H9 (cell line): Measurements from ENCODE around the gene RBMS2. TPM values are rescaled to one million over a fixed set of nuclear protein-coding genes. Genes with fewer than 3 reads are reported as not detected.

ENCODE experiments used
- DNase-seq: peaks from one replicate; pipeline ENCODE4 v3.0.0-alpha.2; 2017
- H2AFZ ChIP-seq: one replicate; pipeline ENCODE4 v1.6.1; 2013; ENCODE audit warnings: mild to moderate bottlenecking, low read length, control low read depth, moderate library complexity
- H2AK5ac ChIP-seq: 2 replicates; pipeline ENCODE4 v1.6.1; 2013; ENCODE audit warnings: low read length, control low read depth, mixed read lengths; ENCODE audit not compliant: insufficient read length
- H2BK120ac ChIP-seq: one replicate; pipeline ENCODE4 v1.6.1; 2013; ENCODE audit warnings: low read depth, mild to moderate bottlenecking, low read length, control low read depth, inconsistent platforms; ENCODE audit not compliant: poor library complexity, severe bottlenecking
- H2BK12ac ChIP-seq: 2 replicates; pipeline ENCODE4 v1.6.1; 2013; ENCODE audit warnings: low read length, control low read depth, mixed read lengths, low read depth; ENCODE audit not compliant: insufficient read length
- H2BK15ac ChIP-seq: 2 replicates; pipeline ENCODE4 v1.6.1; 2013; ENCODE audit warnings: low read depth, low read length, control low read depth
- H2BK20ac ChIP-seq: one replicate; pipeline ENCODE4 v1.6.1; 2013; ENCODE audit warnings: low read depth, mild to moderate bottlenecking, low read length, control low read depth, inconsistent platforms; ENCODE audit not compliant: poor library complexity, severe bottlenecking
- H2BK5ac ChIP-seq: 2 replicates; pipeline ENCODE4 v1.6.1; 2013; ENCODE audit warnings: low read length, control low read depth, mixed read lengths; ENCODE audit not compliant: insufficient read length
- H3K14ac ChIP-seq: 2 replicates; pipeline ENCODE4 v1.6.1; 2013; ENCODE audit warnings: low read length, control low read depth; ENCODE audit not compliant: insufficient read depth
- H3K18ac ChIP-seq: 2 replicates; pipeline ENCODE4 v1.6.1; 2013; ENCODE audit warnings: low read depth, mild to moderate bottlenecking, mixed read lengths, low read length, control low read depth; ENCODE audit not compliant: insufficient read length
- H3K23ac ChIP-seq: 2 replicates; pipeline ENCODE4 v1.6.1; 2013; ENCODE audit warnings: low read length, control low read depth, mixed read lengths, low read depth; ENCODE audit not compliant: insufficient read length
- H3K23me2 ChIP-seq: 2 replicates; pipeline ENCODE4 v1.6.1; 2013; ENCODE audit warnings: low read depth, mild to moderate bottlenecking, mixed read lengths, low read length, control low read depth; ENCODE audit not compliant: insufficient read length, poor library complexity, severe bottlenecking
- H3K27ac ChIP-seq: 2 replicates; pipeline ENCODE4 v1.5.1; 2013; ENCODE audit warnings: low read length, control low read depth, mixed read lengths, low read depth; ENCODE audit not compliant: insufficient read length
- H3K27me3 ChIP-seq: 2 replicates; pipeline ENCODE4 v1.6.1; 2013; ENCODE audit warnings: low read length, control low read depth, inconsistent platforms; ENCODE audit not compliant: insufficient read depth
- H3K4ac ChIP-seq: 2 replicates; pipeline ENCODE4 v1.6.1; 2013; ENCODE audit warnings: low read depth, mild to moderate bottlenecking, control low read depth, inconsistent platforms, low read length, moderate library complexity
- H3K4me1 ChIP-seq: 2 replicates; pipeline ENCODE4 v1.6.1; 2013; ENCODE audit warnings: low read length, control low read depth, inconsistent platforms; ENCODE audit not compliant: insufficient read depth
- H3K4me2 ChIP-seq: 2 replicates; pipeline ENCODE4 v1.6.1; 2013; ENCODE audit warnings: low read length, control low read depth, mixed read lengths; ENCODE audit not compliant: insufficient read length, insufficient read depth
- H3K56ac ChIP-seq: 2 replicates; pipeline ENCODE4 v1.6.1; 2013; ENCODE audit warnings: low read depth, mild to moderate bottlenecking, mixed read lengths, low read length, control low read depth; ENCODE audit not compliant: insufficient read length
- H3K79me1 ChIP-seq: 2 replicates; pipeline ENCODE4 v1.6.1; 2013; ENCODE audit warnings: low read depth, mild to moderate bottlenecking, moderate library complexity, low read length, control low read depth, inconsistent platforms; ENCODE audit not compliant: insufficient read depth, poor library complexity, severe bottlenecking
- H3K79me2 ChIP-seq: 2 replicates; pipeline ENCODE4 v1.6.1; 2013; ENCODE audit warnings: low read length, control low read depth, inconsistent platforms; ENCODE audit not compliant: insufficient read depth
- H3K9ac ChIP-seq: 2 replicates; pipeline ENCODE4 v1.6.1; 2013; ENCODE audit warnings: low read length, control low read depth, mixed read lengths; ENCODE audit not compliant: insufficient read length; ENCODE audit errors: extremely low read depth
- H3K9me3 ChIP-seq: one replicate; pipeline ENCODE4 v1.6.1; 2013; ENCODE audit warnings: low read depth, low read length, inconsistent platforms; ENCODE audit not compliant: control insufficient read depth
- H3T11ph ChIP-seq: one replicate; pipeline ENCODE4 v1.6.1; 2013; ENCODE audit warnings: mild to moderate bottlenecking, low read length, control low read depth, inconsistent platforms
- H4K20me1 ChIP-seq: one replicate; pipeline ENCODE4 v1.6.1; 2013; ENCODE audit not compliant: control insufficient read depth, insufficient read length, insufficient read depth
- H4K5ac ChIP-seq: 2 replicates; pipeline ENCODE4 v1.6.1; 2013; ENCODE audit warnings: low read depth, mild to moderate bottlenecking, mixed read lengths, low read length, control low read depth; ENCODE audit not compliant: insufficient read length
- H4K8ac ChIP-seq: replicated peaks from 2 replicates; pipeline ENCODE4 v1.6.1; 2013; ENCODE audit warnings: low read length, control low read depth, mixed read lengths, low read depth; ENCODE audit not compliant: insufficient read length
- H4K91ac ChIP-seq: 2 replicates; pipeline ENCODE4 v1.6.1; 2013; ENCODE audit warnings: low read depth, mild to moderate bottlenecking, moderate library complexity, mixed read lengths, low read length, control low read depth; ENCODE audit not compliant: insufficient read length
- H3K27ac Mint-ChIP-seq, 3 experiments: 2 replicates in 2 of 3; 3 replicates in 1 of 3; pipeline ENCODE4 v1.8.0; 2020 to 2021; ENCODE audit warnings: mixed read lengths in 3 of 3, mild to moderate bottlenecking in 1 of 3, moderate library complexity in 1 of 3
- H3K27me3 Mint-ChIP-seq: 2 replicates; pipeline ENCODE4 v1.8.0; 2021; ENCODE audit warnings: low read depth, mild to moderate bottlenecking, moderate library complexity, mixed read lengths
- H3K36me3 Mint-ChIP-seq, 3 experiments: 2 replicates in 2 of 3; 3 replicates in 1 of 3; pipeline ENCODE4 v1.8.0; 2020 to 2021; ENCODE audit warnings: low read depth in 3 of 3, mixed read lengths in 3 of 3; ENCODE audit not compliant: insufficient read depth in 1 of 3
- H3K4me1 Mint-ChIP-seq, 2 experiments: 2 replicates each; pipeline ENCODE4 v1.8.0; 2020; ENCODE audit warnings: mixed read lengths in 2 of 2
- H3K4me3 Mint-ChIP-seq, 2 experiments: 2 replicates in 1 of 2; 3 replicates in 1 of 2; pipeline ENCODE4 v1.8.0; 2020 to 2021; ENCODE audit warnings: mild to moderate bottlenecking in 2 of 2, mixed read lengths in 2 of 2, moderate library complexity in 1 of 2
- H3K9me3 Mint-ChIP-seq, 2 experiments: 2 replicates in 1 of 2; 3 replicates in 1 of 2; pipeline ENCODE4 v1.8.0; 2020; ENCODE audit warnings: mild to moderate bottlenecking in 2 of 2, mixed read lengths in 2 of 2, moderate library complexity in 1 of 2
- CTCF ChIP-seq: fragments of 200-600 bp; sonication (generic); conservative IDR thresholded peaks from 3 replicates; pipeline ENCODE4 v1.8.0; 2021; ENCODE audit warnings: antibody characterized with exemption, mild to moderate bottlenecking
- WGBS: extraction: QIAGEN DNeasy Blood & Tissue Kit; methylation state at CpG from one replicate; pipeline ENCODE4 v1.1.7; 2013; ENCODE audit warnings: missing lambda C conversion rate, low lambda C conversion rate, mixed read lengths; ENCODE audit not compliant: insufficient read length; ENCODE audit errors: extremely low coverage; 5-methylcytosine and 5-hydroxymethylcytosine counted together
- total RNA-seq: library from RNA; stranded (reverse); gene quantifications from 2 replicates; pipeline ENCODE4 v1.2.1, GENCODE V29; 2021

RBMS2 gene
- total RNA-seq, 1 experiment from 2014 or later: 9.5 TPM

GRCh38 chr12:56528846-56529245, 7.2 kb downstream of the RBMS2 start:
- no peak overlapping the region for H4K91ac ChIP-seq
- H3K9ac ChIP-seq: no peak overlapping the region
- DNase-seq: no peak

More at GRCh38 chr12:56528846-56529245, 7.2 kb downstream of the RBMS2 start:
- H3K27ac ChIP-seq: no peak overlapping the region
- no peak overlapping the region for H3K23ac ChIP-seq
- no peak overlapping the region for H3K56ac ChIP-seq
- Mint-ChIP-seq H3K9me3 (no peaks in the 10 kb centered on the region), H3K27me3 (no peaks in the 10 kb centered on the region), H3K36me3 (no peaks in the 10 kb centered on the region), H3K4me3 (no peak overlapping the region), H3K4me1 (peaks cover 14 to 15% of the 10 kb centered on the region in 2 experiments), H3K27ac (no peak overlapping the region)
- H3K79me1 ChIP-seq: peaks cover 3% of the 10 kb centered on the region
- H2BK12ac ChIP-seq: no peak overlapping the region
- no peak for TF ChIP-seq CTCF
- no peak overlapping the region for H3K4ac ChIP-seq
- H2BK5ac ChIP-seq: no peak overlapping the region
- H2BK20ac ChIP-seq: no peak overlapping the region
- no peak overlapping the region for H3K14ac ChIP-seq
- H3K23me2 ChIP-seq: no peaks in the 10 kb centered on the region
- H3K18ac ChIP-seq: no peak overlapping the region
- H4K20me1 ChIP-seq: no peaks in the 10 kb centered on the region
- H2BK15ac ChIP-seq: no peak overlapping the region
- H3K4me1 ChIP-seq: no peaks in the 10 kb centered on the region; the same call in 1 of the 2 replicates
- no CpG with 5 or more reads among the region's 1 CpG for WGBS
- no peak overlapping the region for H3T11ph ChIP-seq
- no peak overlapping the region for H3K4me2 ChIP-seq
- no peaks in the 10 kb centered on the region for H3K27me3 ChIP-seq
- H2AK5ac ChIP-seq: no peak overlapping the region
- no peak overlapping the region for H2BK120ac ChIP-seq
- H4K5ac ChIP-seq: no peak overlapping the region
- peaks cover 2% of the 10 kb centered on the region; the same call in 1 of the 2 replicates for H3K79me2 ChIP-seq
- no peak overlapping the region for H4K8ac ChIP-seq
- H2AFZ ChIP-seq: no peak overlapping the region
- H3K9me3 ChIP-seq: no peaks in the 10 kb centered on the region
